Hindlimb muscle (tissue), 1 donor: Measurements from ENCODE around the gene PCBP3. TPM values are rescaled to one million over a fixed set of nuclear protein-coding genes. Genes with fewer than 3 reads are reported as not detected.
"Not testable (repeated sequence)": the region's sequence is repeated elsewhere in the genome, so short reads cannot be mapped to it uniquely, and the experiment has no call there.

Experiments used
- DNase-seq: peaks from one replicate; pipeline ENCODE4 v3.0.0-alpha.2; 2013
- polyA plus RNA-seq: library from polyadenylated mRNA; unstranded; fragments of 120-200 nt; gene quantifications from one replicate; pipeline ENCODE4 v1.2.1, GENCODE V29; 2013; ENCODE audit not compliant: insufficient read length

The PCBP3 gene
- polyA plus RNA-seq, 1 donor: 0.81 TPM

- no peak for DNase-seq
These were observed 233.1 kb downstream of the PCBP3 start for GRCh38 chr21:45876381-45877170.

GRCh38 chr21:45877171-45877438 lies 233.6 kb downstream of the PCBP3 start:
- no peak for DNase-seq

DNA sequence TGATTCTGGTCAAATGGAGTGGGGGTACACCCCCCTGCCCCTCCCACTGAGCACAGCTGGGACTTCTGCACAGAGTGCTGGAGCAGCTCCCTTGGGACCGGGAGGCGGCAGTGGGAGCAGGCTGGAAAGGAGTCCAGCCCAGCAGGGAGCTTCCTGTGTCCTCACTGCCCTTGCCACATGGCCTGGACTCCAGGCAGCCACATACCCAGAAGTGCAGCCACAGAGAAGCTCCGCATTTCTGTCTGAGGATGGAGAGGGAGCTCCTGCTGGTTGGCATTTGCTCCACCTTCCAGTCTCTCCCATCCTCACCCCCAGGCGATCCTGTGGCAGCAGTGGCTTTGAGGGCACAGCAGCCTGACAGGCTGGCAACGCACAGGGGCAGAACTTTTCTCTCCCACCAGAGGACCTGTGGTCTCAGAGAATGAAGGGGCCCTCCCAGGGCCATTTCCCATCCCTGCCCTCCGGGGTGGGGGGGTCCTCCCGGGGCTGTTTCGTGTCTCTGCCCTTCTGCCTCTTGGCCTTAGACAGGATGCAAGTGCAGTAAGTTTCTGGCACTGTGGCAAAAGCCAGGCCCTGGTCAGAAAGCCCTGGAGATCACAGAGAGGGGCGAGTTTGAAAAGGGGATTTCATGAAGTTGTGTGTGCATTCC lies 234.4 kb downstream of the PCBP3 start:
- DNase-seq: no peak

GRCh38 chr21:45880097-45881068 lies 236.9 kb downstream of the PCBP3 start:
- DNase-seq: peak; percentile 62

DNA sequence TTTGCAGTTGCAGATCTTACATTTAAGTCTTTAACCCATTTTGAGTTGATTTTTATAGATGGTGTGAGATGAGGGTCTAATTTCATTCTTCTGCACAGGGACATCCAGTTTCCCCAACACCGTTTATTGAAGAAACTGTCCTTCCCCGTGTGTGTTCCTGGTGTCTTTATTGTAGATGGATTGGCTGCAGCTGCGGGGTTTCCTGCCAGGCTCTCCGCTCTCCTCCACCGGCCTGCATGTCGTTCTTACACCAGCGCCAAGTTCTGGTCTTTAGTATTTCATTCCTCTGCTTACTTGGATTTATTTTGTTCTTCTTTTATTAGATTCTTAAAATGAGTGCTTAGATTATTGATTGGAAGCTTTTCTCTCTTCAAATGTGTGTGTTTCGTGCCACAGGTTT lies 239.1 kb downstream of the PCBP3 start:
- no peak for DNase-seq

DNA sequence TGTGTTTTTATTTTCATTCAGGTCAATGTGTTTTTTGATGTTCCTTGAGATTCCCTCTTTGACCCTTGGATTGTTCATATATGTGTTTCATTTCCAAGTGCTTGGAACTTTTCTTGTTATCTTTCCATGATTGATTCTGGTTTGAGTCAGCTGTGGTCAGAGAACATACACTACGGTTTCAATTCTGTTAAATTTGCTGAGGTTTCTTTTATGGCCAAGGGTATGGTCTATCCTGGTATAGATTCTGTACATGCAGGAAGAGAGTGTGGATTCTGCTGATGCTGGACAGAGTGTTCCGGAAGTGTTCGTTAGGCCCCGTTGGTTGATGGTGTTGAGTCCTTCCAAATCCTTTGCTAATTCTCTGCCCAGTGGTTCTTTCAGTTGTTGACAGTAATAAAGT lies 239.6 kb downstream of the PCBP3 start:
- no peak for DNase-seq

DNA sequence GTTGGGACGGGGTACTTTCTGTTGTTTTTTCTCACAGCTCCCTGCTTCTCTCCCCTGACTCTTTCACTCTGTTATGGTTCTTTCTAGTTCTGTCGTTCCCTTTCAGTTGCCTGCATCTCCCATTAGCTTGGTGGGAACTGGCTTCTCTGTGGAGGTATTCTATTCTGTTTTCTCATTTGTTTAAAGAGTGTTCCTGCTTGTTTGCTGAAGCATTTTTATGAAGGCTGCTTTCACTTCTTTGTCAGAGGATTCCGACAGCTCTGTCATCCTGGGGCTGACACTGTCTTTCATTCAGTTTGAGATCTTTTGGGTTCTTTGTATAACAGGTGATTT lies 242.0 kb downstream of the PCBP3 start:
- no peak for DNase-seq

GRCh38 chr21:45885930-45886601 lies 242.5 kb downstream of the PCBP3 start:
- not testable (repeated sequence) for DNase-seq

- no peak for DNase-seq
These were observed 243.1 kb downstream of the PCBP3 start for GRCh38 chr21:45886610-45887026.

DNA sequence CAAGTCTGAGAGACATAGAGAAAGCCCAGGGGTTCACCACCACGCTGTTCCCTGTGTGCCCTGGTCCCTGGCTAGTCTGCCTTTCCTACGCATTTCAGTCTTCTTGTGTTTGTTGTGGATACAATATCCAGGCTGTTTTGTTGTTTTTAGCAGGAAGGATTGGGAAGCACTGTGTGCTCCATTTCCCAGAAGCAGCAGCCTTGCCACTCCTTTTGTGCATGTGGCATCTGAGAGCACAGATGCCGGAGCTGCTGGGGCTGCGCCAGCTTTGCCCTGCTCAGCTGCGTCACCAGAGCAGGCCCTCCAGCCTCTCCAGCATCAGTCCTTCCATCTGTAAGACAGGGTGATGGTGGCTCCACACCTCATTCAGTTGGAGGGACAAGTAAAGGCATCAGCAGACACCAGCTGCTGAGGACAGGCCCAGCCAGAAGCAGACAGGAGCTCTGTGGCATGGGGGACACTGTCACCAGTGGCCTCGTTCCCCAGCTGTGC lies 243.6 kb downstream of the PCBP3 start:
- peak; percentile 47 for DNase-seq

DNA sequence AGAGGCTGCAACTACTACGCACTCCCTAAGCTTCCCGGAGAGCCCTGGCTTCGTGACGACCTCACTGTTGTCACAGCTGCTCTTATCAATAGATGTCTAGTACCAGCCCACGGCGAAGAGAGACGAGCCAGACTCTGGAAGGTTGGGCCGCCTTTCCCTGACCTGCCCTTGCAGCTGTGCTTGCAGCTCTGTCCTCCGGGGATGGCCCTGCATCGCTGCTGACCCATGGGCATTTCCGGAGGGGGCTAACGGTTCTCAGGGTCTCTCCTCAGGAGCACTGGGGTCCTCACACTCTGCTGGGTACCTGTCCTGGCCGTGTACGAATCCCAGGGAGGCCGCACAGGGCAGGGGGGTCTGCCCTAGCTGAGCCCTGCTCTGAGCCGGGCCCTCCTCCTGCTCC lies 244.3 kb downstream of the PCBP3 start:
- no peak for DNase-seq

GRCh38 chr21:45888386-45889009 lies 245.0 kb downstream of the PCBP3 start:
- DNase-seq: no peak

DNA sequence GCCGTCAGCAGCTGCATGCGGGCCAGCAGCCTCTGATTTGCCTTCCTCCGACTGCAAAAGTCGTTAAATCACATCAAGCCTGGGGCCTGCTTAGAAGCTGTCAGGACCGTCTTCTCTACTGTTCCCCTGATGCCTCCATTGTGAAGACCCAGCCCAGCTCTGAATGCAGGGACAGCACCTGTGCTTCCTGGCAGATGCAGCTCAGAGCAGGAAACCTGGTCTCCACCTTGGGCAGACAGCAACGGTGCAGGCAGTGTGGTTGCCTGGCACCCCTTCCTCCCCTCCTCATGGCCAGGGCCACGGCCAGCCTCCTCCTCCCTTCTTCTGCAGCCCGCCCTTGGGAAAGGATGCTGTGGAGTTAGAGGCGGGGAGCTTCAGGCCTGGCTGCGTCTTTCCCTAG lies 245.7 kb downstream of the PCBP3 start:
- DNase-seq: no peak

GRCh38 chr21:45889961-45890360 lies 246.4 kb downstream of the PCBP3 start:
- DNase-seq: no peak

GRCh38 chr21:45891388-45892155 lies 248.0 kb downstream of the PCBP3 start:
- DNase-seq: no peak

DNA sequence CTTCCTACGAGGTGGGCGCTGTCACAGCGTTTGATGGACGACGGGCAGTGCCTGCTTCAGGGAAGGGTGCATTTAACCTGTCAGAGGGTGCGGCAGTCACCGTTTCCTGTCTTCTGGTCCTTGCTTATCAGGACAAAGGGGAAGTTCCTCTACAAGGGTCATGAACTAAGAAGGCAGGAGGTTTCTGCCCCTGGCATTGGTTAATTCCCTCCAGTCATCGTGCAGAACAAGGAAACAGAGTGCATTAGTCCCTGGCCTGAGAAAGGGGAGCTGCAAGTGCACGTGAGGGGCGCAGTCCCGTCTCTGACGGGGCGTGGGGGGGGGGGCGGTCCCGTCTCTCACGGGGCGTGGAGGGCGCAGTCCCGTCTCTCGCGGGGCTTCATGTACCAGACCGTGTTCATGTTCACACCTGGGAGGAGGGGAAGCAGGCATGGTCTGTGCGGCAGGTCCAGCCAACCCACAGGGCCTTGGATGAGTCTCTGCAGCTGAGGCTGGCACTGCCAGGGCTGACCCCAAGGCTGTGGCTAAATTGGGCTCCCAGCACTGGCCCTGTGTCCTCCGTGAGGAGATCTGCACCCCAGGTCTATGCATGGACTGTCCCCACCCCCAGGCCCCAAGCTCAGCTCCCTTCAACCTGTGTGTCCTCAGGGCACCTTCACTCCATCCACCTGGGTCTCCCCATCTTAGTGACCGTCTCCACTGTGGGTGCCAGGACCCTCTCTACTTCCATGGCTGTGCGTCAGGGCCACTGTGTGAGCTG lies 248.8 kb downstream of the PCBP3 start:
- DNase-seq: no peak

GRCh38 chr21:45892916-45893739 lies 249.6 kb downstream of the PCBP3 start:
- no peak for DNase-seq

DNA sequence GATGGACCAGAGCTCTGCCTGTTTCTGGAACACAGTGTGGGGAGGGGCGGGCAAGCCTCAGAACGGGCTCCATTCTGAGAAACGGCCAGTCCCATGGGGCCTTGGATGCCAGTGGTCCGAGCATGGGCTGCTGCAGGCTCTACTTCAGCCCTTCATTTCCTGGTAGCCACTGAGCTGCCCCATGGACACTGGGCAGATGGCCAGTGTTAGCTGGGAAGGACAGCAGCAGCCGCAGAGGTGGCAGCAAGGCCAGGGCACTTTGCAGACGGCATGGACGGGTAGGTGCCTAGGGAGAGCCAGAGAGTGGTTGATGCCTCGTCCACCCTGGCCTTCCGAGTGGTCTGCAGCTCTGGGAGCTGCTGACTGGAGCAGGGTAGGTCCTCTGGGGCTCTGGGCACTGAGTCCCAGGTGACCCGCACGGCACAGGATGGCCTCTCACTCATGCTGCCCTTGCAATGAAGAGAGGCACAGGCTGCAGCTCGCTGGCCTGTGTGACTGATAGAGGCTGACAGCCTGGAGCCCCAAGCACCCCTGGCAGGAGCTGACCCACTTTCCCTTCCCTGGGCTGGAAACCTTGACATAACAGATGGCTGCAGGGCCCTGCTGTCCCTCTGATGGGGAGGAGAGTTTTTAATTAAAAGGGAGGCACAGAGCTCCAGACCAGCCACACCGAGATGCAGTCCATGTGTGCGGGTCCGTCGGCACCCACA lies 250.4 kb downstream of the PCBP3 start:
- no peak for DNase-seq

DNA sequence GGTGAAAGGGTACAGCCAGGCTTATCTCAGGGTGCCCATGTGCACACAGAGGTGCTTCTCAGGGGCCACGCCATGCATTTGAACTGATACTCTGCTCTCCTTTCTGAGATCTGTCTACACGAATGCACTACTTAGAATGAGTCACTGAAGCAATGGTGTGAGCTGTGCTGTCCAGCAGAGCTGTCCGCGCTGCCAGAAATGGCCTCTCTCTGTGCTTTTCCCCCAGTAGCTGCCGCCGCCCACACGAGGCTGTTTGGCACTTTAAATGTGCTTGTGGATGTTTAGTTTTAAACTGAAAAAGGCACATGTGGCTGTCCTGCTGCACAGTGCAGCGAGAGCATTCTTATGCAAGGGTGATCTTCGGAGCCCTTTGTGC lies 250.9 kb downstream of the PCBP3 start:
- DNase-seq: peak; percentile 78
